HCT116 (cell line): ENCODE measurements around the gene RABEPK.

ENCODE experiments used
- EZH2 ChIP-seq: fragments of 200-600 bp; sonication (generic); IDR thresholded peaks from 2 replicates; pipeline ENCODE4 v1.6.1; 2017; ENCODE audit warnings: antibody characterized with exemption, mixed run types
- POLR2A ChIP-seq: IDR thresholded peaks from 2 replicates; pipeline ENCODE4 v1.7.0; 2011; ENCODE audit warnings: borderline replicate concordance; ENCODE audit not compliant: insufficient read depth, insufficient read length; ENCODE audit errors: extremely low read depth
- POLR2AphosphoS5 ChIP-seq: IDR thresholded peaks from 2 replicates; pipeline ENCODE4 v1.6.1; 2011; ENCODE audit warnings: mild to moderate bottlenecking, low read depth, low read length, moderate library complexity
- REST ChIP-seq: IDR thresholded peaks from 2 replicates; pipeline ENCODE4 v1.6.1; 2012; ENCODE audit warnings: low read depth
- TF ChIP-seq, protein P1 (sequence below), 3 experiments: fragments of 200-600 bp in 1 of 3; sonication (generic) in 1 of 3; IDR thresholded peaks in 2 of 3; conservative IDR thresholded peaks in 1 of 3; 2 replicates each; pipeline ENCODE4 v1.5.1; 2012 to 2017; ENCODE audit warnings: low read depth in 2 of 3, low read length in 2 of 3, antibody characterized with exemption in 1 of 3, borderline replicate concordance in 1 of 3, control low read depth in 1 of 3, mild to moderate bottlenecking in 1 of 3, mixed read lengths in 1 of 3, mixed run types in 1 of 3, moderate library complexity in 1 of 3; ENCODE audit not compliant: insufficient read depth in 1 of 3

DNA sequence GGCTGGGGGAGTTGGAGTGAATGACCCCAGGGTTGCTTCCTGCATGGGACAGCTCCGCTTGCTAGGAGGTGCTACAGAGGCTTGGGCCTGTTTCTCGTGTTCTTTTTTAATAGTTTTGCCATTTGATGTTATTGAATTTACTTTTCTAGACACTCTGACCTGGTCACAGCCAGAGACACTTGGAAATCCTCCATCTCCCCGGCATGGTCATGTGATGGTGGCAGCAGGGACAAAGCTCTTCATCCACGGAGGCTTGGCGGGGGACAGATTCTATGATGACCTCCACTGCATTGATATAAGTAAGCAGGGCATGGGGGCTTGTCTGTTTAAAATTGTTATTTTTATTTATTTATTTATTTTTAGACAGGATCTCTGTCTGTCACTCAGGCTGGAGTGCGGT, 27.4 kb downstream of the RABEPK start:
- TF ChIP-seq REST (no peak), POLR2A (no peak), EZH2 (no peak), POLR2AphosphoS5 (no peak)
- TF ChIP-seq, protein P1, sequence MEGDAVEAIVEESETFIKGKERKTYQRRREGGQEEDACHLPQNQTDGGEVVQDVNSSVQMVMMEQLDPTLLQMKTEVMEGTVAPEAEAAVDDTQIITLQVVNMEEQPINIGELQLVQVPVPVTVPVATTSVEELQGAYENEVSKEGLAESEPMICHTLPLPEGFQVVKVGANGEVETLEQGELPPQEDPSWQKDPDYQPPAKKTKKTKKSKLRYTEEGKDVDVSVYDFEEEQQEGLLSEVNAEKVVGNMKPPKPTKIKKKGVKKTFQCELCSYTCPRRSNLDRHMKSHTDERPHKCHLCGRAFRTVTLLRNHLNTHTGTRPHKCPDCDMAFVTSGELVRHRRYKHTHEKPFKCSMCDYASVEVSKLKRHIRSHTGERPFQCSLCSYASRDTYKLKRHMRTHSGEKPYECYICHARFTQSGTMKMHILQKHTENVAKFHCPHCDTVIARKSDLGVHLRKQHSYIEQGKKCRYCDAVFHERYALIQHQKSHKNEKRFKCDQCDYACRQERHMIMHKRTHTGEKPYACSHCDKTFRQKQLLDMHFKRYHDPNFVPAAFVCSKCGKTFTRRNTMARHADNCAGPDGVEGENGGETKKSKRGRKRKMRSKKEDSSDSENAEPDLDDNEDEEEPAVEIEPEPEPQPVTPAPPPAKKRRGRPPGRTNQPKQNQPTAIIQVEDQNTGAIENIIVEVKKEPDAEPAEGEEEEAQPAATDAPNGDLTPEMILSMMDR (IDR thresholded peaks at IDR 0.05 in 2 of 3, conservative IDR thresholded peaks at IDR 0.05 in 1 of 3; ENCODE audit: borderline replicate concordance in 1 of 3, insufficient read depth in 1 of 3, low read depth in 2 of 3, low read length in 2 of 3): no peak
